ENCODE measurements around the gene WDR93.
"Not testable (repeated sequence)": the region's sequence is repeated elsewhere in the genome, so short reads cannot be mapped to it uniquely, and the experiment has no call there.

Gene WDR93

DNA sequence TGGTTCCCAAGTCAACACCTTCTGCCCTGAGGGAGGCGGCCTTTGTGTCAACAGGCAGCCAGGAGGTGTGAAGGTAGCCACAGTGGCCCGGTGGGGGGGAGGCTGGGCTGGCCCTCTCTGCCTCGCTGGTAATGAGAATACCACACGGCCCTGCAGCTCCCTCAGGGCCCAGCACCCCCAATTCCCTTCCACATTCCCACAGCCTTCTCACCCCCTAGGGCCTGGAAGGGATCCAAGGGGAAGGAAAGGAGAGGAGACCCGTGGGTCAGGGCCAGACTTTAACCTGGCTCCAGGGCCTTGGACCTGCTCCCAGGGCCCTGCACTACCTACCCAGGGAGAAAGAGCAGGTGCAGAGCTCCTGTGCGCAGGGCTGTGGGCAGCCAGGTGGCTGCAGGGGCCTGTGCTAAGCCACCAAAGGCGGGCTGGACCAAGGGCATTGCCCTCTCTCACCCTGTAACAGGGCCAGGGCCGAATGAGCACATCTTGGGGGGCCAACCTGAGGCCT, 76.9 kb downstream of the WDR93 start:
- DNase-seq, result no peak

DNA sequence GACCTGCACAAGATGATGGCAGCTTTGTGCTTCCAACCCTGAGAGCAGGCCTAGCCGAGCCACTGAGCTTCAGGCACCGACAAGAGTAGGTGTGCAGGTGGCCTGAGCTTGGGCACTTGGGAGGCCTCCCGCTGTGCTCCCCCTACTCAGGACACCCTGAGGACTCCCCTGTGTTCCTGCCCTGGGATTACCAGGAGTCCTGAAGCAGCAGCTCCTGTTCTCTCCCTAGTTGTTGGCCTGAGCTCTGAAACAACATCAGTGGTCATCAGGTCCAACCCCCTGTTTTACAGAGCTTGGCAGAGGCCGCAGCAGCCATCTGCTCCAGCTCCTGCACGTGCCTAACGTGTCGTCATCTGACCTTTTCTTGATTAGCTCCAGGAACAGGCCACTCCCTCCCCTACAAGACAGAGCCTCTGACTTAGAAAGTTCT, 77.5 kb downstream of the WDR93 start:
- no peak for DNase-seq

DNA sequence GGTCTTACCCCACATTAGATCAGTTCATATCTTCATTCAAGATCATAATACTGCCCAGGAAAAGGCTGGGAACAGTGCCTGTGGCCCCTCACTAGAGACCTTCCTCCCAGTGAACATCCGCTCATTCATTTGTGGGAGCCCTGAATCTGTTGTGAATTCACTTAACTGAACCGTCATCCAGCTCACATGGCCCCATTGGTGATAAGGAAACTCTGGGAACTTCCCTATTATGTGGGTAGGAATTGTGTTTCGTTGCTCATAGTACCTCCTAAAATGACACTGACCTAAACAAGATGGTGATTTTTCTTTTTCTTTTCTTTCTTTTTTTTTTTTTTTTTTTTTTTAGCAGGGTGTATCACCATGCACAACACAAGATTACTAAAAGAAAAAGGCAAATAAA, 78.8 kb downstream of the WDR93 start:
- DNase-seq, result no peak

DNA sequence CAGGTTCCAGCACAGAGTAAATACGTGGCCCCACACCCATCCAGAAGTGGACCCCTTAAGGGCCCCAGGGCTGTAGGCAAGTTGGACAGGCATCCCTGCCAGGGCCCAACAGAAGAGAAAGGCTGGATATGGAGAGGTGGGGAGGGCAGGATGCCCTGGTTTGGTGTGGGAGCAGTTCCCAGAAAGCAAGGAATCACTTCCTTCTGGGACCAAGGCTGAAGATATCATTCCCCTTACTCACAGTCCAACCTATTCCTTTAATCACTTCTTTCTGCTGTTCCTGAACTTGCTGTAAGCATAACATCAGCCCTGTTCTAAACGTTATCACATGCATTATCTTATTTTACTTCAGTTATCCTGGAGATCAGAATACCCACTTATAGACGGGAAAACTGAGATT, 79.4 kb downstream of the WDR93 start:
- DNase-seq, result no peak

DNA sequence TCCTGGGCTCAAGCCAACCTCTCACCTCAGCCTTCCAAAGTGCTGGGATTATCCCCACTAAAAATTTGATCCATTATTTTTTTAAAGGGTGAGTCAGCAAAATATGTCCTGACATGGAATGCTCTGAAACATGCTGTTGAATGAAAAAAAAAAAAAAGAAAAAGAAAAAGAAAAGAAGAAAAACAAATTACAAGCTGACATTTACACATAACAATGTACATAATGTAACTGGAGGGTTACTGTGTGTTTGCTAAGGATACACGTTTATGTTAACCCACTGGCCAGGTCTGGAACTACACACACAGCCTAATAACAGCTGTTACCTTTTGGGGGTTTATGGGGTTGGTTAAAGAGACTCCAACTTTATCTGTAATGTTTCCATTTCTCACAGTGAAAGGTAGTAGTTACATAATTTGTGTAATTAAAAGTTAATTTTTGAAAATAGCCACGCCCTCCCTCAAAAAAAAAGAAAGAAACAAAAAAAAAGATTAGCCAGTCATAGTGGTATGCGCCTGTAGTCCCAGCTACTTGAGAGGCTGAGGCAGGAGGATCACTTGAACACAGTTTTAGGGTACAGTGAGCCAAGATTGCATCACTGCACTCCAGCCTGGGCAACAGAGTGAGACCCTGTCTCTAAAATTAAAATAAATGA, 82.4 kb downstream of the WDR93 start:
- no peak for DNase-seq

DNA sequence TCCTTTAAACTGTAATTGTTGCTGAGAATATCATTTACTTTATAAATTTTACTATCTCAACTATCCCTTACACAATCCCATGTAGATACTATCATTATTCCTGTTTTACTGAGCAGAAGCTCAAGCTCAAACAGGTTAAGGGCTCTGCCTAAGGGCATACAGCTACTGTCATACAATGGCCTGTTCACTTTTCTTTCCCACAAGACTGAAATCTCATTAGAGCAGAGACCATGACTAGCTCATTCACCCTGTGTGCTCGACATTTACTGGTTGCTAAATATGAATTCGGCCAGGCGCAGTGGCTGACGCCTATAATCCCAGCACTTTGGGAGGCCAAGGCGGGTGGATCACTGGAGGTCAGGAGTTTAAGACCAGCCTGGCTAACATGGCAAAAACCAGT, 83.9 kb downstream of the WDR93 start:
- DNase-seq, result no peak

DNA sequence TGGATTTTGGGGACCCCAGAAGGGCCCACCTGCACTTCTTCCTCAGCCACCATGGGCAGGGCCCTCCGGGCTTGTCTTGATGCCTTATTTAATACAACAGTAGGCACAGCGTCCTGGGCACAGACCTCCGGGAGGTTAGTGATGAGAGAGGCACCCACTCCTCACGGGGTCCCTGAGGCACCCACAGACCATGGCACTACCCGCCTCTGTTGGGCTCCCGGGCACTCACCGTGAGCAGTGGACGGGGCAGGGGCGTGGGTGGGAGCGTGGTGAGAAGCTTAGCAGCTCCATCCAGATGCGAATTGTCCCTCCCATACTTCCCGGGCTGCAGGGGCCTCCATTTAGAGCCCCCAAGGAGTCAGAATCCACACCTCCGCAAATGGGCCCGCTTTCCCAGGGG, 85.2 kb downstream of the WDR93 start:
- no peak for DNase-seq

DNA sequence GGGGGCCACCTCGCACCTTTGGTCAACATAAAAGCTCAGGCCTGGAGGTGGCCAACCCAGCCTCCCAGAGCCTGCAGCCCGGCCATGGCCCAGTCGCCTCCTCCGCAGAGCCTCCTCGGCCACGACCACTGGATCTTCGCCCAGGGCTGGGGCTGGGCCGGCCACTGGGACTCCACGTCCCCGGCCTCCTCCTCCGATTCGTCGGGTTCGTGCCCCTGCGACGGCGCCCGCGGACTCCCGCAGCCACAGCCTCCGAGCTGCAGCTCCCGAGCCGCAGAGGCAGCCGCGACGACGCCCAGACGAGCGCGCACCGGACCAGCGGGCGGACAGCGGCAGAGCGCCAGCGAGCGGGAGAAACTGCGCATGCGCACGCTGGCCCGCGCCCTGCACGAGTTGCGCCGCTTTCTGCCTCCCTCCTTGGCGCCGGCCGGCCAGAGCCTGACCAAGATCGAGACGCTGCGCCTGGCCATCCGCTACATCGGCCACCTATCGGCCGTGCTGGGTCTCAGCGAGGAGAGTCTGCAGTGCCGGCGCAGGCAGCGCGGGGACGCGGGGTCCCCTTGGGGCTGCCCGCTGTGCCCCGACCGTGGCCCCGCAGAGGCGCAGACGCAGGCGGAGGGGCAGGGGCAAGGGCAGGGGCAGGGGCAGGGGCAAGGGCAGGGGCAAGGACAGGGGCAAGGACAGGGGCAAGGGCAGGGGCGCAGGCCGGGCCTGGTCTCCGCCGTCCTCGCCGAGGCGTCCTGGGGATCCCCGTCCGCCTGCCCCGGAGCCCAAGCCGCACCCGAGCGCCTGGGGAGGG, 85.9 kb downstream of the WDR93 start, which contains the start of gene MESP2:
Gene MESP2, plus strand, starts transcription at position 59 of the 799 bp plus-strand sequence. Its CDS starts 26 bp downstream, at position 85.
- DNase-seq, result peak in 46 of 51 donors; percentile 13 to 82 (median 56)

DNA sequence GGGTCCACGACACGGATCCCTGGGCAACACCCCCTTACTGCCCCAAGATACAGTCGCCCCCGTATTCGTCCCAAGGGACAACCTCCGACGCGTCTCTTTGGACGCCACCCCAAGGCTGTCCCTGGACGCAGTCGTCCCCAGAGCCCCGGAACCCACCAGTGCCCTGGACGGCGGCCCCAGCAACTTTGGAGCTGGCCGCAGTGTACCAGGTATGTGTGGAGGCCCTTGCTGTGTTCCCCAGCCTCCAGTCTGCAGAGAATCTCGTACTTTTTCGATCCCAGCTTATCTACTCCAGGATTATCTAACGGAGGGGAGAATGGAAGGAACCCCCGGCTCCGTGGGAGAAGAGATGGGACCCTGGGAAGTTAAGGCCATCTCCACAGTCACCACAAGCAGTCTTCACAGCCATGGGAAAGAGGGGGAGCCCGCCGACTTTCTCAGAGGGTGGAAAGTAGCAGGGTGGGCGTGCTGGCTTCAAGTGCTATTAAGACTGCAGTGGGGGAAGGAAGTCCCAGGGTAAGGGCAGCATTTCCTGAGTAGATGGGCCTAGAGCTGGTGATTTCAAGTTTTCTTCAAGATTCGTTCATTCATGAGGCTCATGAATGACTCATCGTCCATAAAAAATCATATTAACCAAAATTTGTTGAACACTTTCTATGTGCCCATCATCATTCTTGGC, 86.6 kb downstream of the WDR93 start:
- no peak for DNase-seq

DNA sequence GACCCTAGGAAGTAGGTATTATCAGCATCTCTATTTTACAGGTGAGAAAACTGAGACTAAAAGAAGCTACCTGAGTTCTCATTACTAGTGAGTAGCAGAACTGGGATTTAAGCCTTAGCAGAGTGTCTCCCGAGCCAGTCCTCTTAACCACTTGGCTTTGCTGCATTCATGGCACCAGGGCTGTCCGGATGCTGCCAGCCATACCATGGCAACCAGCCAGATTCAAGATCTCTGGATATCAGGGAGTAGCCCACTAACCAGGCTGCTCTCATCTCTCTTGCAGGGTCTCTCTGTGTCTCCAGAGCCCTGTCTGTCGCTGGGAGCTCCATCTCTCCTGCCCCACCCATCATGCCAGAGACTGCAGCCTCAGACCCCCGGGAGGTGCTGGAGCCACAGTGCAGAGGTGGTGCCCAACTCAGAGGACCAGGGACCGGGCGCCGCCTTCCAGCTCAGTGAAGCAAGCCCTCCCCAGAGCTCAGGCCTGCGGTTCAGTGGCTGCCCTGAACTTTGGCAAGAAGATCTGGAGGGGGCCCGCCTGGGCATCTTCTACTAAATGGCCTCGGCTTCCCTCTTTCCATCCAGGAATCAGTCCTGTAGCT, 87.3 kb downstream of the WDR93 start:
- peak in 3 of 51 donors; percentile 12 to 37 (median 25) for DNase-seq

DNA sequence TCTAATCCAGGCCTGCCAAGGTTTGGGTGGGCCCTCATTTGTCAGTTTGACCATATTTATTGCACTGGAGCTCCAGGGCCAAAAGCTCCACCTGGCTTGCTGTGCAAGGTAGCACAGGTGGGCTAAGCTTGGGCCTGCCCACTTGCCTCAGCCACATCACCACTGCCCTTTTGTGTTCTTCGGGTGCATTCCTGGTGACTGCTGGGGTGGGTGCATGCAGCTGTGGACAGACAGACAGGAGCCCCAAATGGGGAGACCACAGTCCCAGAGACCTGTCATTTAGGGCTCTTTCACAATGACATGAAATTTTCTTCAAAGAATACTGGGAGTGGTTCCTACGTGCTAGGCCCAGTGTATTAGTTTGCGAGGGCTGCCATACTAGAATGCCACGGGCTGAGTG, 88.2 kb downstream of the WDR93 start:
- no peak for DNase-seq

DNA sequence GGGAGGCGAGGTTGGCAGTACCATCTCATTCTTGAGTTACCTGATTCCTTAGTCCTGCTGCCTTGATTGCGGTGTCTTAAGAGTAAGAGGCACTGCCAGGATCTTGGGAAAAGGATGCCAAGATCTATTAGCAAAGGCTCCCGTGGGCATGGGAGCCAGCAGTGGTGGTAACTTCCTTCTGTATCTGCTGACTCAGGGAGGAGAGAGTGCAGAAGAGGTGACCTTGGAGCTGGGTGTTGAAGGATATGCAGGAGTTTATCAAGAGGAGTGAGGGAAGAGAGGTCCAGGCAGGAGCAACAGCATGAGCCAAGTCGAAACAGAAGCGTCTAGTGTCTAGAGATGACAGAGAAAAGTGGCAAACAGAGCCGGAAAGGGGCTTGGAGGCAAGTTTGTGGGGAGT, 90.0 kb downstream of the WDR93 start:
- DNase-seq, result no peak

DNA sequence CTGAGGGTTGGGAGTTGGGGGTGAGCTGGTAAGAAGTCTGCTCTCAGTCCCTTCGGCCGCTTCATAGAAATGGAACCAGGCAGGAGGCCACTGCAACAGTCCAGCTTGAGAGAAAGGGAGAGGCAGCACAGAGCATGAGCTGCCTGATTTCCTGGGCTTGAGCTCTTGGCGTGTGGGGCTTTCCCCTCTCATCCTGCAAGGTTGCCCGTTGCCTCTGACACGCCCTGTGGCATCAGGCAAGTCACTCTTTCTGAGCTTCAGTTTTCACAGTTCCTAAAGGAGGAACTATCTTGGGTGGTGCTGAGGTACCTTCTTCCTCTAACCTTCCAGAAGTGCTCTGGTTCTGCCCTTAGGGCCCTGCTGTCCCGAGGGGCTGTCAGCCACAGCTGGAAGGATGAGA, 90.4 kb downstream of the WDR93 start:
- no peak for DNase-seq

DNA sequence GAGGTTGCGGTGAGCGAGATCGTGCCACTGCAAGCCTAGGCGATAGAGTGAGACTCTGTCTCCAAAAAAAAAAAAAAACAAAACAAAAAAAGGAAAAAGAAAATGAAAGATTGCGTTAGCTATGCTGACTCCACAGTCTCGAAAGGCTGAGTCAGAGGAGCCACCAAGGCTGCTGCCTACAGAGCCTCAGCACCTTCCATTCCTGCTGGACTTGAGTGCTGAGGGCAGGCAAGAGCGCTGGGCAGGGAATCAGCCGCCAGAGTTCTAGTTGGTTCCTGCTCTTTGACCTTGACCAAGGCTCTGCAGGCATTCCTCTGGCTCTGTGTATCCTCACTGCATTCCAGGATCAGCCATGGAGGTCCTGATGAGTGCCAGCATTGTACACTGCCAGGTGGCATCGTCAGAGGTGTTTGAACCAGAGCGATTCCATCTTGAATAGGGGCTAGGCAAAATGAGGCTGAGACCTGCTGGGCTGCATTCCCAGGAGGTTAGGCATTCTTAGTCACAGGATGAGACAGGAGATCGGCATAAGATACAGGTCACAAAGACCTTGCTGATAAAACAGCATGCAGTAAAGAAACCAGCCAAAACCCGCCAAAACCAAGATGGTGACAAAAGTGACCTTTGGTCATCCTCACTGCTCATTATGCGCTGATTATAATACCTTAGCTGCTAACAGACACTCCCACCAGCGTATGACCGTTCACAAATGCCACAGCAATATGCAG, 91.4 kb downstream of the WDR93 start:
- DNase-seq, result no peak

DNA sequence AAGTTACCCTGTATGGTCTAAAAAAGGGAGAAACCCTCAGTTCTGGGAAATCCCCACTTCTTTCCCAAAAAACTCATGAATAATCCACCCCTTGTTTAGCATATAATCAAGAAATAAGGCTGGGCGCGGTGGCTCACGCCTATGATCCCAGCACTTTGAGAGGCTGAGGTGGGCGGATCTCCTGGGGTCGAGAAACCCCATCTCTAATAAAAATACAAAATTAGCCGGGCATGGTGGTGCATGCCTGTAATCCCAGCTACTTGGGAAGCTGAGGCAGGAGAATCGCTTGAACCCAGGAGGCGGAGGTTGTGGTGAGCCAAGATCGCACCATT, 92.0 kb downstream of the WDR93 start:
- DNase-seq, result not testable (repeated sequence)

DNA sequence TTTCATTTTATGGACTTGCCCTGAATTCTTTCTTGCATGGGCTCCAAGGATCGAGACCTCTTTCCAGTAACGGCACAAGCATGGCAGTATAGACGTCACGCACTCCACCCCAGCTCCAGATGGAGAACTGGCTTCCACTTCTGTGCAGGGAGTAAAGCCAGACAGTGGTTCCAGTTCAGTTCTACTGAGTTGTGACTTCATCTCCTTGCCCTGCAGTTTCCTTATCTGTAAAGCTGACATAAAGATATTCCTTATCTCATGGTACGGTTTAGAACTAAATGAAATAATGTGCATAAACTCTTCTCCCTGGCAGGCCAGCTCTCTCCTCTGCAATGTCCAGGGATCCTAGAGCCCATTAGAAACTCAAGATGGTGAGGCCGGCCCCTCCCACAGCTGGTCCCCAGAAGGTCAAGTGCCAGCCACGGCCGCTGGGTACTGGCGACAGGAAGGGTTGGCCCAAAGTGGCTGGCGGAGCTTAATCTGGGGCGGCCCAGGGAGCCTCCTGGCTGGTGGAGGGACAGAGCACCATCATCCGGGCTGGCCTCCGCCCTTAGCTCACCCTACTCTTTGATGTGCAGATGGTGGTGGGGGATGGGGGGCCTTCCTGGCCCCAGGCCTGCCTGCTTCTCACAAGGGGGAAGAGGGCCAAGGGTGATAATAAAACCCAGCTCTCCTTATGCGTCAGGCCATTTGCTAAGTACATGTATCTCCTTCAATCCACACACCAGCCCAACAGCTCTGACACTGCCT, 92.7 kb downstream of the WDR93 start:
- no peak for DNase-seq

DNA sequence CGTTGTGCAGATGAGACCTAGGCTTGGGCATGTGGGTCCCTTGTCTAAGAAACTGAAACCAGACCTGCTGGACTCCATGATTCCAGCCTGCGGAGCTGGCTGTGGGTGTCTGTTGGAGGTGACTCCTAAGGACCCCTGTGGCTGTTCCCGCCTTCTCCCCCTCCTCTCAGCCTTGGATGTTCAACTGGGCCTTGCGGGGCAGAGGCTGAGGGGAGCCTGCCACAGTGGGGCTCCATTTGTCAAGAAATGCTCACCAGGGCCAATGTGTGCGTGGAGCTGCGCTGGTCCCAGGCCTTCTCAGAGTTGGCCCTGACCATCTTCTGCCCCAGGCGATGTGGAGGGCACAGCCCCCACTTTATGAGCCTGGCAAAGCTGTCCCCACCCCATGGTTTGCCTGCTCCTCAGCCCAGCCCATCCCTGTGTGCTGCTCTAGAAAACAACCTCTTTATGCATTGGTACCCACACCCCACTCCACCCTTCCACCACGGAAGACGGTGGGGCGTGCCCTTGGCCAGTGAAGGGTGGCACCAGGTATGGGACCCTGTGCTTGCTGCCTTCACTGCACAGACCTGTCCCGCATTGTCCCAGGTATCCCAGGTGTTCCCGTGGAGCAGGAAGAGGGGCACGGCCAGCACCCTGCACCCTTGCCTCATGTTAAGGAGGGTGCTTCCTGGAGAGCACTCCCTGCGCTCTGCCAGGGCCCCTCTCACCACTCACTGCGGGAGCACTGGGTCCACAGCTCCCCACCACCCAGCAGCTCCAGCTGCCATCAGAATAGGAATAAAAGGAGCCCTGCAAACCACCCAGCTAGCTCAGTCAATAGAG, 93.5 kb downstream of the WDR93 start:
- DNase-seq, result no peak

DNA sequence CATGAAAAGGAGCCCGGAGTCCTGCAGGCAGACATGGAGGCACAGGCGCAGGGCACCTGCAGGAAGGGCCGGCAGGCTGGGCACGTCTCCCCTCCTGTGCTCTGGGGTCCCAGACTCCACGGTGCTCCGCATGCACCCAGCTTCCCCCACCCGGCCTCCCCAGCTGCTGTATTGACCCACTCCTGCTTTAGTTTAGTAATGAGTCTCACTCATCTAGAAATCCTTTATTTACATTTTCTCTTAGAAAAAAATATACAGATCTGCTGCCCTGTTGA, 94.0 kb downstream of the WDR93 start:
- DNase-seq, result no peak

DNA sequence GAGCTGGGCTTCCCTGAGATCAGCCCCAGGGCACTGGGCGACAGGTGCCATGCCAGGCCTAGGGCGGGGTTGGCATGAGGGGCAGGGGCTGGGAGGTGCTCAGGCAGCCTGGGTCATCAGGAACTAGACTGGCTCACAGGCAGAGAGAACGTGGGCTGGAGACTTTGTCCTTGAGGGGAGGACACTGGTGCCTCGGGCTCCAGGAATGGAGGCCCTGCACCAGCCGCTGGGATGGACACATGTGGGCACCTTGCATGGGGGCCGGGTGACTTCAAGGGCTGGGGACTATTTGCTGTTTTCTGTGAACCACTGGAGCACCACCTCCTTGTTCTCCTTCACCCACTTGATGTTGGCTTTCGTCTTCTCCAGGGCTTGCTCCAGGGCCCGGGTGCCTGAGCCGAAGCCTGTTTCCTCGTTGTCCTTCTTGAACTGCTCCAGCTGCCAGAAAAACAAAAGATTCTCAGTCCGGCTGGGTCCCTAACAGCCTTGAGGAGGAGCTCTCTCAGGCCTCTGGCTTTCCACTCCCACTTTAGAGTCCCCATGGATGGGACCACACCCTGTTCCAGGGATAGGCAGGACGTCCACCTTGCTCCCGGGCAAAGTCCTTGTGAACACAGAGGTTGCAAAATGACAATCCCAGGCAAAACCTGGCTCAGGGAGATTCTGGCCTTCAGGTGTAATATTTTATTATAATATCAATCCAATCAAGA, 94.6 kb downstream of the WDR93 start:
- DNase-seq, result no peak
